ENCODE results near the gene PITPNC1. TPM values are rescaled to one million over a fixed set of nuclear protein-coding genes. Genes with fewer than 3 reads are reported as not detected.

Gene PITPNC1
- total RNA-seq, 1 experiment from 2014 or later, result 35.5 TPM

DNA sequence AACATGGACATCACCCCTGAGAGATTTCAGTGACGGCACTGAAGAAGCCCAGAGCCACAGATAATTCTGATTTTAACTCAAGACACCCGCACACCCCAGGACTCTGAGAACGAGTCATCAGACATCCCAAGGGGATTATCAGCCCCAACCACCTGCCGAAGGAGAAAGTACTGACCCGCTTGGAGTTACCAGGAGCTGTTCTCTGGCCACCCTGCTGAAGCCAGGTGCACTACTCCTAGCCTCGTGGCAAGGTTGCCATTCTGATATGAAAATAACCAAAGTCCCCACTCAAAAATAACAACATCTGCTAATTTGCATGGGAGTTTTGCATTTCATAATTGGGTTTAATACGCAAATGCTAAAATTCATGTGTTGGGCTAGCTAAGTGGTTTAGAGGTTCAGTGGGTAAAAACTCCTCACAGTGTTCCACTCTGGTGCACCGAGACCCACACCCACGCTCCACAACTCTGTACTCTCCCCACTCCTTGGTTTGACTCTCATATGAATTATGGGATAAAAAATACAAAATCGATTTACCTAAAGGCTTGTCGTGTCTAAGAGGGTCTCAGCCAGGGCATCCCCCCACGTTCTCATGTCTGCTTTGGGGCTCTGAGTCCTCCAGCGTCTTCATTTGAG is 197.7 kb downstream of the PITPNC1 start:
- Histone ChIP-seq H3K9me3 (ENCODE audit: low read depth, low read length, poor library complexity, severe bottlenecking) (no peaks in the 10 kb centered on the region), H3K27me3 (replicated peaks; ENCODE audit: insufficient read depth, low read depth, low read length, poor library complexity) (no peaks in the 10 kb centered on the region), H3K36me3 (ENCODE audit: insufficient read depth, low read length, poor library complexity, severe bottlenecking) (no peaks in the 10 kb centered on the region), H3K4me1 (ENCODE audit: insufficient read depth, low read length, poor library complexity, severe bottlenecking) (no peaks in the 10 kb centered on the region), H3K27ac (ENCODE audit: low read depth, low read length, poor library complexity, severe bottlenecking) (no peak overlapping the region), H3K4me3 (ENCODE audit: low read depth, low read length, poor library complexity, severe bottlenecking) (no peak overlapping the region)
- ChIA-PET POLR2A (ENCODE audit: low non-redundant PET) (no interaction called here), CTCF (no interaction called here)
- BruUV-seq (replicated peaks), result no TSS peak
- TF ChIP-seq, protein P1, sequence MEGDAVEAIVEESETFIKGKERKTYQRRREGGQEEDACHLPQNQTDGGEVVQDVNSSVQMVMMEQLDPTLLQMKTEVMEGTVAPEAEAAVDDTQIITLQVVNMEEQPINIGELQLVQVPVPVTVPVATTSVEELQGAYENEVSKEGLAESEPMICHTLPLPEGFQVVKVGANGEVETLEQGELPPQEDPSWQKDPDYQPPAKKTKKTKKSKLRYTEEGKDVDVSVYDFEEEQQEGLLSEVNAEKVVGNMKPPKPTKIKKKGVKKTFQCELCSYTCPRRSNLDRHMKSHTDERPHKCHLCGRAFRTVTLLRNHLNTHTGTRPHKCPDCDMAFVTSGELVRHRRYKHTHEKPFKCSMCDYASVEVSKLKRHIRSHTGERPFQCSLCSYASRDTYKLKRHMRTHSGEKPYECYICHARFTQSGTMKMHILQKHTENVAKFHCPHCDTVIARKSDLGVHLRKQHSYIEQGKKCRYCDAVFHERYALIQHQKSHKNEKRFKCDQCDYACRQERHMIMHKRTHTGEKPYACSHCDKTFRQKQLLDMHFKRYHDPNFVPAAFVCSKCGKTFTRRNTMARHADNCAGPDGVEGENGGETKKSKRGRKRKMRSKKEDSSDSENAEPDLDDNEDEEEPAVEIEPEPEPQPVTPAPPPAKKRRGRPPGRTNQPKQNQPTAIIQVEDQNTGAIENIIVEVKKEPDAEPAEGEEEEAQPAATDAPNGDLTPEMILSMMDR (conservative IDR thresholded peaks at IDR 0.05; ENCODE audit: low read depth, low read length), result no peak
- no peak for TF ChIP-seq EZH2 (IDR thresholded peaks at IDR 0.05; ENCODE audit: borderline replicate concordance, low read depth, low read length, poor library complexity, severe bottlenecking)
- DNase-seq (ENCODE audit: low spot score), result no peak
- intact Hi-C loops (cut with micrococcal nuclease; ENCODE audit: unreplicated experiment), result no loop called here

DNA sequence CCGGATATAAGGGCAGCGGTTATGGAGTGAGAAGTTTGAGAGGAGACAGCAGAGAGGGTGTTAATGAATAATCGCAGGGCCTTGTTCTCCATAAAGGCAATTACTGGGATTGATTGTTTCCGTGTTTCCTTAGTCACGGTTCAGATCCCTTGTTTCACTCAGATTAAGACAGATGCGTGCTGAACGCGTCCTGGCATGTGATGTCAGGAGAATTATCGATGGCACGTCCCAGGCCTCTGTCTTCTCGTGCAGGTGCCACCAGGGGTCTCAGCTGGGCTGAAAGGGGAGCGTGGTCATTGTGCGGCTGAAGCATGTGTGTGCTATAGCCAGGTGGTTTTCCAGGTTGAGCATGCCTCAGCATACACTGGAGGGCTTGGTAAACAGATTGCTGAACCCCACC is 198.2 kb downstream of the PITPNC1 start:
- no peaks in the 10 kb centered on the region for H3K36me3 ChIP-seq (ENCODE audit: insufficient read depth, low read length, poor library complexity, severe bottlenecking)
- no peak for DNase-seq (ENCODE audit: low spot score)
- intact Hi-C loops (cut with micrococcal nuclease; ENCODE audit: unreplicated experiment), result no loop called here
- TF ChIP-seq, protein P1 (conservative IDR thresholded peaks at IDR 0.05; ENCODE audit: low read depth, low read length), result no peak
- TF ChIP-seq EZH2 (IDR thresholded peaks at IDR 0.05; ENCODE audit: borderline replicate concordance, low read depth, low read length, poor library complexity, severe bottlenecking), result no peak
- POLR2A ChIA-PET (ENCODE audit: low non-redundant PET), result no interaction called here
- H3K4me1 ChIP-seq (ENCODE audit: insufficient read depth, low read length, poor library complexity, severe bottlenecking), result no peaks in the 10 kb centered on the region
- H3K27ac ChIP-seq (ENCODE audit: low read depth, low read length, poor library complexity, severe bottlenecking), result no peak overlapping the region
- H3K9me3 ChIP-seq (ENCODE audit: low read depth, low read length, poor library complexity, severe bottlenecking), result no peaks in the 10 kb centered on the region
- CTCF ChIA-PET, result no interaction called here
- H3K4me3 ChIP-seq (ENCODE audit: low read depth, low read length, poor library complexity, severe bottlenecking), result no peak overlapping the region
- no peaks in the 10 kb centered on the region for H3K27me3 ChIP-seq (replicated peaks; ENCODE audit: insufficient read depth, low read depth, low read length, poor library complexity)
- BruUV-seq (replicated peaks), result no TSS peak

DNA sequence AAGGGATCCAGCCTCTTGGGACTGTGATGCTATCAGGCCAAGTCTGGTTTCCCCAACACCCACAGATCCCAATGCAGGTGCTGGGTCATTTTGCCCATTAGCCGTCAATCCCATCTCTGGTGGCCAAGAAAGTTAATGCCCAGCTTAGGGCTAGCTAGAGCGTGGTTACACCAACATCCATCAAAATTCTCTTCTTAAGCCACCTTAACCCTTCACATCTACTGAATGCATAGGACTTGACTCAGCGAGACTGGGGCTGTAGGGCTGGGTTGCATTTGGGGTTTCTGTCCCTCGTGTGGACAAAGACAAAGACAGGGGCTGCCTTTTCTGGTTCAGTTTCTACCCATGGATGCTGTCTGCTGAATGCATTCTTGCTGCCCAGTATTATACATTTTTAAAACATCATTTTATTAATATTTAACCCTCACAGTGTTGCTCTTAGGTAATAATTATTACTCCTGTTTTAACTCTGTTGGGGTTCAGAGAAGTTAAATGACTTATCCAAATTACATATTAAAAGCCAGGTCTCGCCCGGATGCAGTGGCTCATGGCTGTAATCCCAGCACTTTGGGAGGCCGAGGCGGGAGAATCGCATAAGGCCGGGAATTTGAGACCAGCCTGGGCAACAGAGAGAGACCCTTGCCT is 199.5 kb downstream of the PITPNC1 start:
- Histone ChIP-seq H3K27me3 (replicated peaks; ENCODE audit: insufficient read depth, low read depth, low read length, poor library complexity) (no peaks in the 10 kb centered on the region), H3K4me1 (ENCODE audit: insufficient read depth, low read length, poor library complexity, severe bottlenecking) (no peaks in the 10 kb centered on the region), H3K36me3 (ENCODE audit: insufficient read depth, low read length, poor library complexity, severe bottlenecking) (no peaks in the 10 kb centered on the region), H3K4me3 (ENCODE audit: low read depth, low read length, poor library complexity, severe bottlenecking) (no peak overlapping the region), H3K9me3 (ENCODE audit: low read depth, low read length, poor library complexity, severe bottlenecking) (no peaks in the 10 kb centered on the region), H3K27ac (ENCODE audit: low read depth, low read length, poor library complexity, severe bottlenecking) (no peak overlapping the region)
- intact Hi-C loops (cut with micrococcal nuclease; ENCODE audit: unreplicated experiment), result no loop called here
- CTCF ChIA-PET, result no interaction called here
- DNase-seq (ENCODE audit: low spot score), result no peak
- TF ChIP-seq, protein P1 (conservative IDR thresholded peaks at IDR 0.05; ENCODE audit: low read depth, low read length), result no peak
- no peak for TF ChIP-seq EZH2 (IDR thresholded peaks at IDR 0.05; ENCODE audit: borderline replicate concordance, low read depth, low read length, poor library complexity, severe bottlenecking)
- BruUV-seq (replicated peaks), result no TSS peak
- POLR2A ChIA-PET (ENCODE audit: low non-redundant PET), result no interaction called here

Data from A673 (cell line).